Esophagus mucosa (tissue), 1 donor: Measurements from ENCODE around the gene SLC22A7. TPM values are rescaled to one million over a fixed set of nuclear protein-coding genes. Genes with fewer than 3 reads are reported as not detected.

ENCODE experiments used
- ATAC-seq: fragments of 200-7000 bp; cut with Tn5 transposase; one replicate; pipeline ENCODE4 v1.9.1; 2020
- total RNA-seq: library from RNA; stranded (reverse); gene quantifications from one replicate; pipeline ENCODE4 v1.2.4, GENCODE V29; 2023
- donor health status: DM: yes; HTN: yes; CAD: no.

Gene SLC22A7
- total RNA-seq, 1 donor from 2014 or later = not detected

DNA sequence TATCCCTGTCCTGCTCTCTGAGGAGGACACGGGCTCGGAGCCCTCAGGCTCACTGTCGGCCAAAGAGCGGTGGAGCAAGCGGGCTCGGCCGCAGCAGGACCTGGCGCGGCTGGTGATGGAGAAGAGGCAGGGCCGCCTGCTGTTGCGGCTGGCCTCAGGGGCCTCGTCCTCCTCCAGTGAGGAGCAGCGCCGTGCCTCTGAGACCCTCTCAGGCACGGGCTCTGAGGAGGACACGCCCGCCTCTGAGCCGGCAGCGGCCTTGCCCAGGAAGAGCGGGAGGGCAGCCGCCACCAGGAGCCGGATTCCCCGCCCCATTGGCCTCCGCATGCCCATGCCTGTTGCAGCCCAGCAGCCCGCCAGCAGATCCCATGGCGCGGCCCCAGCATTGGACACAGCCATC lies 14.2 kb upstream of the SLC22A7 start:
- peak; percentile 40 for ATAC-seq

DNA sequence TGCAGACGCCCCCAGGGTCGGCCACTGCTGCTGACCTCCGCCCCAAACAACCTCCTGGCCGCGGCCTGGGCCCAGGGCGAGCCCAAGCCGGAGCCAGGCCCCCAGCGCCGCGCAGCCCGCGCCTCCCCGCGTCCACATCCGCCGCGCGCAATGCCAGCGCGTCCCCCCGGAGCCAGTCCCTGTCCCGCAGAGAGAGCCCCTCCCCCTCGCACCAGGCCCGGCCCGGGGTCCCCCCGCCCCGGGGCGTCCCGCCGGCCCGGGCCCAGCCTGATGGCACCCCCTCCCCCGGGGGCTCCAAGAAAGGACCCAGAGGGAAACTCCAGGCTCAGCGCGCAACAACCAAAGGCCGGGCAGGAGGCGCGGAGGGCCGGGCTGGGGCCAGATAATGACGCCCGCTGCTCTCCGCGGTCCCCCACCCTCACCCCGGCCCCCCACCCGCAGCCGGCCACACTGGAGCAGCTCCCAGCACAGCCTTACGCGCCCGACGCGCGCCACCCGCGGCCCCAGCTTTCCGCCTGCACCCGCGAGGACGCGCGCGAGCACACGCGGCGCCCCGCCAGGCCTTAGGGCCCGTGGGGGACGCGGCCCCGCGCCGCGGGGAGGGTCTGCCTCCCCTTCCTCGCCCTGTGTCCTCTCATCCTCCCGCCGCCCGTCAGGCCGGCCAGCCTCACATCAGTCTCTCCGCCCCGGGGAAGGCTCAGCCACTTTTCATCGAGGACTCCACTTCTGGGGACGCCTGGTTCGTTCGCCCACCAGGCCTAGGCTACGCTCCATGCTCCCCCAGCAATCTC lies 12.9 kb upstream of the SLC22A7 start:
- ATAC-seq = no peak

DNA sequence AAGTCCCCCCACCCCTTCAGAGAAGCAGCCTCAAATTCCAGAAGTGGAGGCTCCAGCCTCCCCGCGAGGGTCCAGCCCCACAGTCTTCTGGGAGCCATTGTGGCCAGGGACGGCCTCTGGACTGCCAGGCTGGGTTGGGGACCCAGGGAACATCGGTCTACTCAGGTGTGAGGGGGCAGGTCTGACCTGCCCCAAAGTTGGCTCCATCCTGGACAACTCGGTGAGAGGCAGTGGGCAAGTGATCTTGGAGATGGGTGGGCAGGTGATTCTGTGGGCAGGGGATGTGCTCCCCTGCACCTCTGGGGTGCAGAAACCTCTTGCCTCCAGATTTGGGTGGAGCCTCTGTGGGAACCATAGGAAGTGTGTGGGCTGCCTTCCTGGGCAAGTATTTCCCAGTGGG lies 12.2 kb upstream of the SLC22A7 start:
- ATAC-seq = no peak

DNA sequence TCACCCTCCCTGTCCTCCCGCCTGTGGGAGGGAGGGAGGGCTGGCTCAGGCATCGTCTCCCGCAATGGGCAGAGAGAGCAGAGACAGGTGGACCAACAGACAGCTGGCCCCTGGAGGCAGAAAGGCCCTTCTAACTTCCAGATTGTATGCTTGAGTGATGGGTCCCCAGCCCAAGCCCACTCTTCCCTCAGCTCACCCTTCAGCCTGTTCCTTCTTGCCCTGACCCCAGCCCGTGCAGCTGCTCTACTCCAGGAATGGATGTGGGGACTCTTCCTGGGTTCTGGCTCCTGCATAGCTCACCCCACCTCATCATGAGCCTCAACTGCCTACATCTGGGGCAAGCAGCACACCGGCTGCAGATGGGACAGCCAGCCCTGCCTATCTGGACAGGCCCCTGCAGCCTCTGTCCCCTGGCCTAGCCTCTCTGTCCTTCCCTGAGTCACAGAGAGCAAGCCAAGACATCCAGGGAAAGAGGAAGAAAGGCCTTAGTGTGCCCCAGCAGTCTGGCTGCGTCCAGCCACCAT lies 11.5 kb upstream of the SLC22A7 start:
- no peak for ATAC-seq

DNA sequence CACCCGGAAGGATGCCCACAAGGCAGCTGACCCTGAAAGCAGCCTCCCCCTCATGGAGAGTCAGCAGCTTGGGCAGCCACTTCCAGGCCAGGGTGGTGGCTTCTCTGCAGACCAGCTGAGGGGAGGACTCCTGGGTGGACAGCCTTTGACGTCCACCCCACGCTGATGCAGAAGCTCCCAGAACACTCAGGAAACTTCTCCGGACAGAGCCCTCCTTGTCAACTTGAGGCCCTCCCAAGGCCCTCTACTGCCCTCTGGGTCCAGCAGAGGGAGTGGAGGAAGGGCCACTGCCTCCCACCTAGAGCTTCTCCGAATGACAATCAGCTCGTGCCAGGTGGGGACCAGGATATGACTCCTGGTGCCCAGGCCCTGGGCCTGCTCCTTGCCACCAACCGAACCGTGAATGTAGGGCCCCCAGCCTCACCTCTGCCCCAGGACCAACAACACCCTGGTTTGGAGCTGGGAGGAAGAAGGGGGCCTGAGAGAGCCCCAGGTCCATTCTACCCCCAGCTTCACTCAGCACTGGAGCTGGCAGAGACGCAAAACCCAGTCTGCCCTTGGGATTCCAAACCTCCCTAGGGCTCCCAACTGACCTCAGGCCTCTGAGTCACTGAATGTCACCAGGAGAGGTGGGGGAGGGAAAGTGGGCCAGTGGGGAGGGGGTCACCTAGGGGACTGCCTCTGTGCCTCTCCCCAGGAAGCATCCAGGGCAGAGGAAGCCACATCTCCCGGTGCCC lies 10.9 kb upstream of the SLC22A7 start:
- ATAC-seq = no peak

DNA sequence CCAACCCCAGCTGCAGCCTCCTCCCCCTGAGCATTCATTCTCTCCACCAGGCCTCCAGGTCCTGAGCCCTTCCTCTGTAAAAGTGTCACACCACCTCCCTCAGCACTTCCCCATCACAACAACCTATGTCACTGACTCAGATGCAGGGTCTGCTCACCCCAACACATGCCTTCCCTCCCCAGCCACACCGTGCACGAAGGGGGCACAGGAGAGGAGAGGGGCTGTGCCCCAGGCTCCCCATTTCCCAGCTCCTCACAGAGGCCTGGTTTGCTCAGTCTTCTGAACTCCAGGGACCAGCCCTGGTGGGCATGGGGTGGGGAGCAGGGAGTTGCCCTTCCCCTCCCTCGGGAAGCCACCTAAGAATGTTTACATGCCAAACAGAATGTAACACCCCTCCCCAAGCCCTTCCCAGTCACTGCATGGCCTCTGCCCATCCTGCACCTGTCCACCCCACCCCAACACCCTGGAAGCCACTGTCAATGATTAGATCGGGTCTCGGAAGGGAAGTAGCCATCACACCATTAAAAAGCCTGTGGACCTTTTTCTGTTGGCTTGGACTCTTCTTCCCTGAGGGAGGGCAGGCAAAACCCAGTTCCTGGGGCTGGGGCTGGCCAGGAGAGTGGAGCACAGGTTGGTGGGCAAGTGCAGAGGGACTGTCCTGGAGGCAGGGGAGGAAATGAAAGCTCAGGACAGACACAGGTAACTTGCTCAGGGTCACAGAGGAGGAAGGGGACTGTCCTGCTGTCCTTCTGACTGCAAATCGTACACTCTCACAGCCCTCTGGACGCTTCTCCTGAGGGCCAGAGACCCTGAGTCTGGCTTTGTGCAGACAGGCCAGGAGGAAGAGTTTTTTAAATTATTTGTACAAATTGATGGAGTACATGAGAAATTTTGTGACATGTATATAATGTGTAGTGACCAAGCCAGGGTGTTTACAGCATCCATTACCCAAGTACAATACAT lies 10.1 kb upstream of the SLC22A7 start:
- no peak for ATAC-seq

DNA sequence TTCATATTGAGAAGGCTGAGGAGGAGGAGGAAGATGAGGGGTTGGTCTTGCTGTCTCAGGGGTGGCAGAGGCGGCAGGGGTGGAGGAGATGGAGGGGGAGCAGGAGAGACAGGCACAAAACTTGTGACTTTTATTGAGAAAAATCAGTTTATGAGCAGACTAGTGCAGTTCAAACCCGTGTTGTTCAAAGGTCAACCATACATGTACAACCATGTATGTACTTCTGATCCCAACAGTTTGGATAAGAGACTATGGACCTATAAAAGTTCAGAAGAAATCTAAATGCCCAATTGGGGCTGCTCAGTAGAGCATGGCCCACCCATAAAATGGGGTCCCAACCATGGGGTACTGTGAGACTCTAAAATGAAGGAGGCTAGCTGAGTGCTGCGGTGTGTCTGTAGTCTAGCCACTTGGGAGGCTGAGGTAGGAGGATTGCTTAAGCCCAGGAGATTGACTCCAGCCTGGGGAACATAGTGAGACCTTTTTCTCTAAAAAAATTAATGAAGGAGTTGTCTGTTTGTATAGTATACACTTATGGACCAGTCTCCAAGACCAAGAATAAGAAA lies 7.6 kb upstream of the SLC22A7 start:
- ATAC-seq = no peak

DNA sequence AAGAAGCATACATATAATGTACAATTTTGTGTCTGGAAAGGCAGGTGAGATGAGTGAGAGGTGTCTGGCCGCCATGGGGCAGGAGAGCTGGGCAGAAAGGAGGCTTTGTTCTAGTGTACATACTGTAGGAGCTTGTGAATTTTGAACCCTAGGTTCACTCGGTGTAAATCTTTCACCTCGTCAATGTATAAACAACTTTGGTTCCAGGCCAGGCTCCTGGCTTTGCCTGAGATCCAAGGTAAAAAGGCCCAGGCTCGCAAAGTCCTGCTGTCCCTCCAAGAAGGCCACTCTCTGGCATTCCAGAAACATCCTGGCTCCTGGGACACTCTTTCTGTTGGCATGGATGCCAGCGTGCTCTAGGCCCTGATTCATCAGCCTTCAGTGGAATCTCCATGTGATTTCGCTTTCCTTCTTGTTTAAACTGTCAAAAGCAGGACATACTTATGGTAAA lies 7.1 kb upstream of the SLC22A7 start:
- ATAC-seq = no peak

DNA sequence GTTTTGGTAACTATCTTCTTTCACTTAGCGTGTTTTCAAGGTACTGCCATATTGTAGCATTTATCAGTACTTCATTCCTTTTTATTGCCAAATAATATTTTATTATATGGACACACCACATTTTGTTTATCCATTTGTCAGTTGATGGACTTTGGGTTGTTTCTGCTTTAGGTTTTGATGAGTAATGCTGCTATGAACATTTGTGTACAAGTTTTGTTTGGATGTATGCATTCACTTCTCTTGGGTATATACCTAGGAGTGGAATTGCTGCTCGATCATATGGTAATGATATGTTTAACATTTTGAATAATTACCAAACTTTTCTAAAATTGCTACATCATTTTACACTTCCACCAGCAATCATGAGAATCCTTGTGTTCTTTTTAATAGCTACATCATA lies 6.4 kb upstream of the SLC22A7 start:
- no peak for ATAC-seq

DNA sequence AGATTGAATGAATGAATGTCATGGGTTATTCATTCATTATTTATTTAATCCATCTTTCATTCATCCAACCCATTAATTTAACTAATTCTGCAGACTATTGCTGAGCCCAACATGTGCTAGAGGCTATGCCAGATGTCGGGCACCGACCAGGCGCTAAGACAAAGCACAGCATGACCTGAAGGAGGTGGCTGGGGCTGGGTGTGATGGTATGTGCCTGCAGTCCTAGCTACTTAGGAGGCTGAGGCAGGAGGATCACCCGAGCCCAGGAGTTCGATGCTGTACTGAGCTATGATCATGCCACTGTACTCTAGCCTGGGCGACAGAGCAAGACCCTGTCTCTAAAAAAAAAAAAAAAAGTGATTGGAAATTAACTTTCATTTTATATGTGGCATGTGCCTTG lies 5.7 kb upstream of the SLC22A7 start:
- no peak for ATAC-seq

DNA sequence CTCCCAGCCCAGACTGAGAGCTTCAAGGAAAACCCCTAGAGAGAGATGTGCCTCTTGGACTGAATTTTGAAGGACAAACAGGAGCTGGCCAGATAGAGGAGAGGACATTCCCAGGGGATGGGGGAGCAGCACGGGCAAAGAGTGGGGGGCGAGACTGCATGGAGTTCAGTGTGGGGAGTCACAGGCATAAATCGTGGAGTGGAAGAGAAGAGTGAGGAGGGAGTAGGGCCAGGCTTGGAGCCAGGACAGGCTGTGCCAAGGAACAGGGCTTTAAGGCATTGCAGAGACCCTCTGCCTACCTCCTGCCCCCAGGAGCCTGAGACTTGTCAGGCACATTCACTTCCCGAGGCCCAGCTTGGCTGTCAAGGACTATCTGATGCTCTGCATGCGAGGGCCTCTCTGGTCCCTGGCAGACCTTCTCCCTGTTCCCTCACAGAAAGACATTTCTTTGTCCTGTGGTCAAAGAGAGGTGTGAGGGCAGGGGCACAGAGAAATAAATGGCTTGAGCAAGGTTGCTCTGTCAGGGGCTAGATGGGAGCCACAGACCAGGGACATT lies 5.2 kb upstream of the SLC22A7 start:
- no peak for ATAC-seq

DNA sequence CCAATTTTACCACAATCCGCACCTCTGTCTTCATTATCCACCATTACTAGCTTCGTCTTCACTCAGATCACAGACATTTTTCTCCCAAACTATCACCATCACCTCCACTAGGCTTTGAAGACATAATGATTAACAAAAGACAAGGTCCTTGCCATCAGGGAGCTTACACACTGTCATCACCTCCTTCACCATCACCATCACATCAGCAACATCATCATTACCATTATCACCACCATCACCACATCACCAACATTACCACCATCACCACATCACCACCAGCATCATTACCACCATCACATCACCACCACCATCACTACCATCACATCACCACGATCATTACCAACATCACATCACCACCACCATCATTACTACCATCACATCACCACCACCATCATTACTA lies 4.4 kb upstream of the SLC22A7 start:
- no peak for ATAC-seq

DNA sequence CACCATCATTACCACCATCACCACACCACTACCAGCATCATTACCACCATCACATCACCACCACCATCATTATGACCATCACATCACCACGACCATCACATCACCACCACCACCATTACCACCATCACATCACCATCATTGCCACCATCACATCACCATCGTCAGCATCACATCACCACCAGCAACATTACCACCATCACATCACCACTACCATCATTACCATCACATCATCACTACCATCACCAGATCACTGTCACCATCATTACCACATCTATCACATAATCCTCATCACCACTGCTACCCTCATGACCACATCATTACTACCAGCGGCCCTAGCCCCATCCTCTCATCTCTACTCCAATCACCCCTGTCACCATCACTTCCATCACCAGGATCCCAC lies 3.5 kb upstream of the SLC22A7 start:
- no peak for ATAC-seq

DNA sequence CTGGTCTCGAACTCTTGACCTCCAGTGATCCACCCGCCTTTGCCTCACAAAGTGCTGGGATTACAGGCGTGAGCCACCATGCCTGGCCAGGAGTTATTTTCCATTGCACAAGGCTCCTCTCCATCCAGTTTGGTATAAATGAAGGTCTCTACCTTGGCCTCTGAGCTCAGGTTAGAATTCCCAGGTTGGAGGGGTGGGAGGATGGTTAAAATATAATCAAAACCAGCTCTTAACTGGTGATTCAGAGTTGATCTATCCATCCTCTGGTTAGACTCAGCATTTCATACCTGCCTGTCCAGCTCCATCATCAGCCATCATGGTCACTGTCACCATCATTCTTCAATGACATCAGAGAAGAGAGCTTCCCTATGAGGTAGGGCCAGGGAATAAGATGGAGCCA lies 2.6 kb upstream of the SLC22A7 start:
- ATAC-seq = no peak

DNA sequence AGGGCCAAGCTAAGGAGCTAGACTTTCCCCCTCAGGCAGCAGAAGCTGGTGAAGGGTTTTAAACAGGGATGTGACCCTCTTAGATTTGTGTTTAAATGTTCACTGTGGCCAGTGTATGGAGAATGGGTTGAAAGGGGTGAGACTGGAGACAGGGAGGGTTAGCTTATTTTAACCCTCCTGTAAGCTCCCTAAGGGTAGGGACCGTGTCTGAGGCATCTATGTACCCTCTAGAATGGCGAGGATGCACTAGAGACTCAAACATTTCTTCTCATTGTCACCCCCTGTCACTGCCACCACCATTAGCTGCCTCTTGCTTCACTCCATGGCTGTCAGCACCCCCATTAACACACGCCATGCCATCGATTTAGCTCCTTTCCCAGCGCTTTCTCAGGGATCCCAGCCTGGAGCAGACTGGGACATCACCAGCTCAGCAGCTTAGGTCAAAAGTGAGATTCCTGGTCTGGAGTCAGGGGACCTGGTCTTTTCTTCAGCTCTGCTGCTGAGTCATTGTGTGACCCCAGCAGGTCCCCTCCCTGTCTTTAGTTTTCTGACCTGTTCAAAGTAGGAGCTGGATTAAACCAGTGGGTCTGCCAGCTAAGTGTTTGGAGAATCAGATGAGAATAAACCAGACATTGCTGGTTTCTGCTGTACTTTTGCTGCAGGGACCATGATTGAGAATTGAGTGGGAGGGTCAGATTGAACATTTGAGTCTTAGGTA lies 1.1 kb upstream of the SLC22A7 start:
- ATAC-seq = no peak

DNA sequence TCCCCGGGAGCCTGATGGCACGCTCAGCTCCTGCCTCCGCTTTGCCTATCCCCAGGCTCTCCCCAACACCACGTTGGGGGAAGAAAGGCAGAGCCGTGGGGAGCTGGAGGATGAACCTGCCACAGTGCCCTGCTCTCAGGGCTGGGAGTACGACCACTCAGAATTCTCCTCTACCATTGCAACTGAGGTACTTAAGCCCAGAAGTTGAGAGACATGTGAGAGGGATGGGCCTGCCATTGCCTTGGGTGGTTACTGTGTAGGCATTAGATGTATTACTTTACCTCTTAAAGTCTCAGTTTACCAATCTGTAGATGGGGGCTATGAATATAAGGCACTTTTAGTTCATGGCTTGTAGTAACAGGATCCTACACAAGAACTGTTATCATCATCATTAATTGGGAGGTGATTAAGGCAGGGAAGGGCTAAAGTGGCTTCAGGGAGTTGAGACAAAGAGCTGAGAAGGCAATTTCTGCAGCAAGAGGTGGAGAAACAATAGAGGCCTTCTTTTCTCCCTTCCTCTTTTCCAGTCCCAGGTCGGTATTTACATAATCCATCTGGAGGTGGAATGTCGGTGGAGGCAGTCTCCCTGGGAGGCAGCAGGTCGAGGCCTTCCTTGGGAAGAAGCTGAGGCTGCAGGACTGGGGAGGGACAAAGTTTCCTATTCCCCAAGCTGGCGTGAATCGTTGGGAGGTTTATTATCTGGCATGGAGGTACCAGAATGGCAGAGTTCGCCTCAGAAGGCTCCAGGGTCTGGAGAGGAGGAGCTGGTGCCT lies 691 bp downstream of the SLC22A7 start:
- no peak for ATAC-seq

DNA sequence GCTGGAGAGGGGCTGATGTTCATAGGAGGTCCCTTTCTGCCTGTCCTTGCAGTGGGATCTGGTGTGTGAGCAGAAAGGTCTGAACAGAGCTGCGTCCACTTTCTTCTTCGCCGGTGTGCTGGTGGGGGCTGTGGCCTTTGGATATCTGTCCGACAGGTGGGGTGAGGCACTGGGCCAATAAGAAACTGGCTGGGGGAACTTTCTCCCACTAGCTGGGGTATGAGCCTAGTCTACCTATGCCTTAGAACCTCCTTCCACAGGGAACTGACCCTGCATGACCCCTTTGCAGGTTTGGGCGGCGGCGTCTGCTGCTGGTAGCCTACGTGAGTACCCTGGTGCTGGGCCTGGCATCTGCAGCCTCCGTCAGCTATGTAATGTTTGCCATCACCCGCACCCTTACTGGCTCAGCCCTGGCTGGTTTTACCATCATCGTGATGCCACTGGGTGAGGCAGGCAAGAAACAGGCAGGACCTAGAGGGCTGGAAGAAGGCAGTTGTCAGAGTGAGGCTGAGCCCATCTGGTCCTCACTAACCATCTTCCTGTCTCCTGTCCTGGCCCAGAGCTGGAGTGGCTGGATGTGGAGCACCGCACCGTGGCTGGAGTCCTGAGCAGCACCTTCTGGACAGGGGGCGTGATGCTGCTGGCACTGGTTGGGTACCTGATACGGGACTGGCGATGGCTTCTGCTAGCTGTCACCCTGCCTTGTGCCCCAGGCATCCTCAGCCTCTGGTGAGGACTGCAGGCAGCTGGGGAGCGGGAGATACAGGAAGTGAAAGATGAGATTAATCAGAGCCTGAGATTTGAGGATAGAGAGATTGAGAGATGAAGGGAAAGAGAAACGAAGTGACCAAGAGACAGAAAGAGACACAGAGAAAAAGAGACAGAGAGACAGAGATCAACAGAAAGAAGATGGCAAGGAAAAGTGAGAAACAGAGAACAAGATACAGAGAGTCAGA lies 1.6 kb downstream of the SLC22A7 start:
- ATAC-seq = no peak

DNA sequence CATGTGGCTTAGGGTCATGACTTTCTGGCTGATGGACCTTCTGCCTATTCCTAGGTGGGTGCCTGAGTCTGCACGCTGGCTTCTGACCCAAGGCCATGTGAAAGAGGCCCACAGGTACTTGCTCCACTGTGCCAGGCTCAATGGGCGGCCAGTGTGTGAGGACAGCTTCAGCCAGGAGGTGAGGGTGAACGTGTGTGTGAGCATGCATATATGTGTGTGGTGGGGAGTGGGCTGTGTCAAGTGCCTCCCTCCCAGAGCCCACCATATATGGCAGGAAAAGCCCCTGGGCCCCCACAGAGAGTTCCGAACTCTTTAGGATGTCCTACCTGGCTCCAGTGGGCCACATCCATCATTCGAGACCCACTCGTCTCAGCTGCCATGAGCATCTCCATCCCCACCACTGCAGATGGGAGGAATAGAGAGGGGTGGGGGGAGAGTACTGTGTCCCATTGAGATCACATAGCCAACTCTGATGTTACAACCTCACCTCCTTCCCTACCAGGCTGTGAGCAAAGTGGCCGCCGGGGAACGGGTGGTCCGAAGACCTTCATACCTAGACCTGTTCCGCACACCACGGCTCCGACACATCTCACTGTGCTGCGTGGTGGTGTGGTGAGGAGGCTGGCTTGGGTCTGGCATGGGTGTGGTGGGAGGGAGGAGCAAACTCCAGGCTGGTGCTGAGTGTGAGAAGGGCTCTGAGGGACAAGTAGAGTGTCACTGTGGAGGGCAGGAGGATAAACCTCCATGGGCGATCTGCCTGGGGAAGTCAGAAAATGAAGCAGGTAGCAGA lies 3.2 kb downstream of the SLC22A7 start:
- no peak for ATAC-seq
